NCI-H1930 (cell line): ENCODE measurements around the gene SUSD6.
"Not testable (repeated sequence)": the region's sequence is repeated elsewhere in the genome, so short reads cannot be mapped to it uniquely, and the experiment has no call there.

Source experiments
- DNase-seq, 2 experiments: peaks; one replicate each; lab custom pipeline; 2025; lab: John Stamatoyannopoulos, UW

SUSD6 gene

DNA sequence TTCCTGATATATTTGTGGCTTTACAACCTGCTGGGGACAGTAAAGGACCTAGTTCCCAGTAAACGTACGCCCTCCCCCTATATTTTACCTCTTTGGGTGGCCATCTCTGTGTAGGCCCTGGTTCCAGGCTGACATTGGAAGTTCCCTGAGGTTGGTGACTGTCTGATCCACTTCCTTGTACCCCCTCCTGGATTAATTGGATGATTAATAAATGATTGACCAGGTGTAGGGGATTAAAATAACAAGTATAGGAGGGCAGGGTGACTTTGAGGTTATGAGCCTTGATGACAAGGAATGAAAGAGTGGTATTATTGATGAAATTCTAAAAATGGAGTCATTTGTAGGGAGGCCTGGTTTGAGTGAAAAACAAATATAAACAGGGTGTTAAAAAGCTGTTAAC is 9.6 kb downstream of the SUSD6 start:
- no peak for DNase-seq

DNA sequence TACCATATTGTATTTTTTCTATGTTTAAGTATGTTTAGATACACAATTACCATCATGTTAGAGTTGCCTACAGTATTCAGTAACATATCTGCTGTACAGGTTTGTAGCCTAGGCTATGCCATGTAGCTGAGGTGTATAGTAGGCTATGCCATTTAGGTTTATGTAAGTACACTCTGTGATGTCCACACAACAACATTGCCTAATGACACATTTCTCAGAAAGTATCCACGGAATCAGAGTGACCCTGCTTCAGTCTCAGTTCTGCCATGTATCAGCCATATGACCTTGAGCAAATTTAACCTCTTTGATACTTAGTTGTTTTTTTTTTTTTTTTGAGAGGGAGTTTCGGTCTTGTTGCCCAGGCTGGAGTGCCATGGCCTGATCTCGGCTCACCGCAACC is 12.7 kb downstream of the SUSD6 start:
- no peak for DNase-seq

DNA sequence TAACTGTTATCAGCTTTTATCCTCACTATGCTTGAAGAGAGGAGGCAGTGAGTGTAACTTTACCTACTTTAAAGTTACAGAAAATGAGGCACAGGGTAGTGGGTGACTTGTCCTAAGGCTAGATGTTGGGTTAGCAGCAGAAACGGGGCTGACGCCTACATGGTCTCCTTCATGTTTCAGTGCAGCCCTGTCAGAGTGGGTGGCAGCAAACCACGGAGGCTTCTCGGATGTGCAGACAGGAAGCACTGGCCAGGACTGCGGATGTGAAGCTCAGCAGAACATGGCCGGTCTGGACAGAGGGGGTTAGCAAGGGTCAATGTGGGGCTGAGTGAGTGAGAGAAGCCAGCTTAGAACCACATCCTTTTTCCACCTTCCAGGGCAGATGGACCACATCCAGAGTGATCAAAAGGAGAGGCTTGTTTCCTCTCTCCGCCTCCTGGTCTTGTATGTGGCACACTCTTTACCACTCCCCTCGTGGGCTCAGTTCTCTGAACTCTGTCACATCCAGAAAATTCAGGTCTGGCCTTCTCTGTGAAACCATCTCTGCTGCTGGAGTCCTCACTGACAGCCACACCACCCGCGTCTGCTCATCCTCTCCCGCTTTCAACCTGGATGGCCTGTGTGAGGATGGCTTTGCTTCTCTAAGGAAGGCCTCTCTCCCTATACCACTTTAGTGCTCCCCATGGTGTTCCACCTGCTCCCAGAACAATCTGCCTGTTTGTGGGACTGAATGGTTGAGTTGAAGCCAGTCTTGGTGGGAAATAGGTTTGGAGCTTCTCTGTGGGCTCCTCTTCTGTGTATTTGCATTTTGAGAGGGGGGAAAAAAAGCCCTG is 14.1 kb downstream of the SUSD6 start:
- no peak for DNase-seq

DNA sequence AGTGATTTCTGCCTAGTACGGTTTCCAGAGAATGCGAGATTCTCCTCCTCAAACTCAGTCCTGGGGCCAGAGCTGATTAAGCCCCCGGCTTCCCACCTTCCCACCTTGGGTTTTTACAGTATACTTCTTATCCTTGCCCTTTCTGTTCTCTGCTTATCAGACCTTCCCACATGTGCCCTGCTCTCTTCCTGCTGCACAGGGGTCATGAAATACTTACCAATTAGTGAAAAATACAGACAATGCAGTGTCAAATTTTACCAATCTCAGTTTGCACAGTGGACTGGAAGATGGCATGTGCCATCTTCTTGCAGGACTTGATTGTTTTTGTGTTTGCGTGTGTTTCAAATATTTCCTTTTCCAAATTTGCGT is 14.7 kb downstream of the SUSD6 start:
- no peak for DNase-seq

DNA sequence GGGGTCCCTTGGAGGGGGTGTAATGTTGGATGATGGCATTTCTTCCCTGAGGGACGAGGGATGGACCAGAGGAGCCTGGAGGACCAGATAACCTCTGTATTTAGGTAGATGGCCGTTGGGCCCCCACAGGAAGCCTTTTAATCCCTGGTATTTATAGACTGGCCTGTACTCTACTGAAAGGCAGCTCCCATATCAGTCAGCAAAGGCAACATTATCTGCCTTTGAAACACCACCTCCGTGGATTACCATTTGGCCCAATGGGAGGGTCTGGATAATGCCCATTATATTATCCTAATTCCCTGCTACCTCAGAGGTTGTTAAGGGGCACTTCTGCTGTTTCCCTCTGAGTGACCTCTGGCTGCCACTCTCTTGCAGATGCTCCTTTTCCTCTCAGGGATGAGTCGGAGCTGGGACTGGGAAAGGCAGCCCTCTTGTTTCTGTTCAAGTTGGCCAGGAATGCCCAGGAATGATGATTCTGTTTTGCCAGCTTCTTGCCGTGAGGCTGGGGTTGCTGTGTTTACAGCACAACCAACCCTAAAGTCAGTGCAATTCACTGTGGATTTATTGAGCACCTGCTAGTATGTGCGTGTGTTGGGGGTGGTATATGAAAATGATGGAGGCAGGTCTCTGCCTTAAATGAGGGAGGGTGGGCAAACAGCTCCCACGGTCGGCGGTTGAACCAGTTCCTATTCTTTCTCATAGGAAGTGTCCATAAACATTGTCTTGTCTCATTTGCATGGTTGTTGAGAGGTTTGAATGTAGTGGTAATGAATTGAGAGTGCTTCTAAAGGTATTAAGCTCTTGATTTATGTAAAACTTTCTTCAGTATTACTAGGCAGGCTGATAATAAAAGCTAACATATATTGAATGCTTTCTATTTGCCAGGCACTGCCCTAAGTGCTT is 18.1 kb downstream of the SUSD6 start:
- DNase-seq = no peak

DNA sequence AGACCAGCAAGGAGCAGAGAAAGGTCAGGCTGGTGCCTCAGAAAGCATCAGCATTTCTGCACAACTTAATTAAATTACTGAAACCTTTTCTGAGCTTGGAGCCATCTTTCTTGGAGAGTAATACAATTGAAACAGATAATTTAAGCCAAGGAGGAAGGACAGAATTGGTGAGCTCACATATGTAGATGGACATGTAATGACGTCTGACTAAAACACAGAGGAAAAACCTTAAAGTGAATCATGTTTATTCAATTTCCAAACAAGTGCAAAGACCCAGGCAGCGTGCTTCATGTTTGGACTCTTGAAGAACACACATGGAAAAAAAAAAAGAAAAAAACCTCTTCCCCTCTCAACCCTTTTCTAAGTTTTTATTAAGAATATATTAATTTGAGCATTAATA is 19.0 kb downstream of the SUSD6 start:
- DNase-seq = no peak

DNA sequence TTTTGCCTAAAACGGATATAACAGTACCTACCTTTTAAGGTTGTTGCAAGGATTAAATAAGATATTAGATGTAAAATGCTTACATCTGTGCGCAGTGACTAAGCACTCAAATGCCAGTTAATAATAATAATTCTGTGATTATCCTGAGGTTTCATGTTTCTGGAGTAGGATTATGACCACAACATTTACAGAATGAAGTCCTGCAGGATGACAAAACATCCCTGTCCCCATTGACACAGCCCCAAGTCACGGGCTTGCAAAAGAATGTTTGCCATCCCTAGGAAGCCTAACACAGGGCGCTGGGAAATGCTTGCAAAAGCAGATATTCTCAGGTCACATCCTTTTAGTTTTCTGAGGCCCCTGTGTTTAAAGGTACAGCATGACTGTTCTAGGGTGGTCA is 20.1 kb downstream of the SUSD6 start:
- no peak for DNase-seq

DNA sequence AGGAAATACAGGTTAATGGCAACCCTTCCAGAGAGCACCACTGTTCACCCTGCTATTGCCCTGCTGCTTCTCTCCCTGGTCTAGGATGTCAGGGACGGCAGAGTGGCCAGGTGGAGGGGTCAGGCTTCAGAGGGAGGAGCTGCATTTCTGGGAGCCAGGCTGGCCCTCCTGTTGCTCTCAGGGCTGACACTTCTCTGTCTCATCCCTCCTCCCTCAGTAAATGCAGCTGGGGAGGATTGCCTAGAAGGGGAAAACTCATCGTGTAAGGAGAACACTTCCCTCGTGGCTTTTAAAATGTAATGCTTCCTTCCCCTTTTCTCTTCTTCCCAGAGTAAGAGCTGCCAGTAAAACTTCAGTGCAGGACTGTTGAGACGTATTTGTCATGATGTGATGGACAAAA is 20.8 kb downstream of the SUSD6 start:
- no peak for DNase-seq

DNA sequence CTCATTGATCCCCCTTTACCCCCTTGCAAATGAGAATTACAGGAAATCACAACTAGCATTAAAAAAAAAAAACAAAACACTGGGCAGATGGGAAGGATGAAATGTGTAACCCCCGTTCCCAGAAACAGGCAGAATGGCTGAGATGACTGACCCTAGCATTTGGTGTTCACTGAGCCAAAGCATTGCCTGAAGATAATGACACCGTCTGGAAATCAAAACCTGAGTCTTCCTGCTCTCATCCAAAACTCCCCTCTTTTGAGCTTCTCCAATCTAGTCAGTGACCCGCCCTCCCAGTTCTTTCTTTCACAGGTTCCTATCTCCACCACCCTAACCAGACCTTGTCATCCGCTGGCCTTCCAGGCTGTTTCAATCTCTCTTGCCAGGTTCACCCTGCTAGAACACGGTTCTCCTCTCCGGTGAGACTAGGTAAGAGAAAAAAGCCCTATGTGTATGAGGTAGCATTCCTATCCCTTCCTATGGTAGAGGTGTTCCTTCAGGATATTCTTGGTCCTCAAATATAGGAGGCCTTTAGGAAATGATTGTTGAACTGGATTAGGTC is 21.3 kb downstream of the SUSD6 start:
- no peak for DNase-seq

DNA sequence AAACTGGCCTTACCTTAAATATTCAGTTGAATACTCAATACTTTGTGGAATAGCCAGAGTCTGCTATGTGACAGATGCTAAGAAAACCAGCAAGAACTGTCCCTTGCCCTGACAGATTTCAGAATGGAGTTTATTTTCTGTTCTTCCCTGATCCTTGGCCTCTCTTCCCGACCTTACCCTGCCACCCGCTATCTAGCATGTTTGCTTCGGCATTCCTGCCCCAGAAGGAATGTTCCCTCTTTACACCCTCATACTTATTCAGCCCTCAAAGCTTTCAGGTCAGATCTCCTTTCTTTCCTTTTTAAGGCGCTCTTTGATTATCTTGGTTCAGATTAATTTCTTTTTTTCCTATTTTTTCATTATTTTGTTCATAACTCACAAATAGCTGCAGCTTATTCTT is 21.8 kb downstream of the SUSD6 start:
- DNase-seq = no peak

DNA sequence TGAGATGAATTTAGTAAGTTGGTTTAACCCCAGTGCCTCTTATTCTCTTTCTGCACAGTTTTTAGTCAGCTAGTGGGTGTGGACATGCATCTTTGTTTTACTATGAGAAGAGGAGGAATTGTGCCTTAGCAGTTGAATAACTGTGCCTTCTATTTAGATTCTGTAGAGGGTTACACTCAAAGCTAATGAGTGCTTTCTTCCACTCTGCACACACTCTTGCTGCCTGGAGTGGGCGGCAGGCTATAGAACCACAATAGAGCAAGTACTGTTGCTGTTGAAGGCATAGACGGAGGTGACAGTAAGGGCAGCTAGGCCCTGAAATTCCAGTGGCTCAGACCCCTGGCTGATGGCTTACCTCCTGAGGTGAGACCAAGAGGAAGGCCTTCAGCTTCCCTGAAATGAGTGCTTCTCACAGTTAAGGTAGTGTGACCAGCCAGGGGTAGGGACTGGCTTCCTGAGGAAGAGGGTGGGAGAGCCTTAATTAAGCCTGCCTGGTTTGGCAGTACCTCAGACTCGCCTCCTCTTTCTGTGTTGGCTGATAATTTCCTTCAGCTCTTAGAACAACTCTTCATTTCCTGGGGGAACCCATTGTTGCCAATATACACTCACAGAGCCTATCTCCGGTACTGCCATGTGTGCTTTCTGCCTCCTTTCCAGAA is 24.7 kb downstream of the SUSD6 start:
- no peak for DNase-seq

DNA sequence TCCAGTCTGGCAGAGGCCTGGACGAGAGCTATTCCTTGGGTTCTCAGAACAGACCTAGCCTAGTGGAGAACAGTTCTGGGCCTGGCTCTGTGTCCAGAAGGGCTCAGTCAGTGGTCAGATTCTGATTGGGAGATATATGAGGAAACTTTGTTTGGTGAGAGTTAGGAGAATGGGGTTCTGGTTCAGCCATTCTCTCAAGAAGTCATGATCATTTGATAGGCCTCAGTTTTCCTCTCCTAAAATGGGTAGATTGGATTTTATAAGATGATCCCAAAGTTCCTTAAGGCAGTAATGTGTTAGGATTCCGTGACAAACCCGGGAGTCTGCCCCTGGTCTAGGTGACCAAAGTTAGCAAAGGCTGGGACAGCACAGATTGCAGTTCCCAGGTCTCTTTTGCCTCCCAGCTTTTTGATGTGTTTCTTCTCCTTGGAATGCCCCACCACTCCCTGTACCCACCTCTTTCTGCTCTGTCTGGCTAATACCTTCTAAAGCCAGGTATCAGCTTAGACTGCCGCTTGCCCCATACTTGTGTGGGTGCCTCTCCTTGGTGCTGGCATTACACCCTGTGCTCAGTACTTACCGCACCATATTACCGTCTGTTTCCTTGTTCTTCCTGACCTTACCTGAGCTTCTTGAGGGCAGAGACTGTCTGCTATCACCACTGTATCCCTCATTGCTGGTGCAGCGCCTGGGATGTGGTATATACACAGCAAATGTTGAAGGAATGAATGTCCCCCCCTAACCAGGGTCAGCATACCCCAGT is 25.5 kb downstream of the SUSD6 start:
- DNase-seq = no peak

DNA sequence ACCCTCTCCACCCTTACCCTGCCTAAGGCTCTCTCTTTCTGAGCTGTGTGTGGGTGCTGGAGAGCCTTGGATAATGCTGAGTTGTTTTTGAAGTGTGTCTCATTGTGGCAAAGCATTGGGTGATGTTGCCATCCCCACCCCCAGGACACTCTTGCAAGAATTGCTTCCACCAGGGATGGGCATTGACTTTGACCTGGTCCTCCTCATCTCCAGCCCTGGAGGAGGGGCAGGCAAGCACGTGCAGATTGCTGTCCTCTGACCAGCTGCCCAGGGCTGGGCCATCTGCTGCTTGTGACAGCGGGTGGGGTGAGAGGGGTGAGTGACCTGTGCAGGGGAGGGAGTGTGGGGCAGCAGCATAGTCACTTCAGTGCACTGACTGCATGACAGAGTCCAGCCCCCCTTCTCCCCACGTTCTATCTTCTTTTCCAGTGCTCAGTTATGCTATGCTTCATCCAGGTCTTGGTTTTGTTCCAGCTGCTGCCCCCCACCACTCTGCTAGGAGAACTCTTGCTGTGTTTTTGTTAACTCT is 26.2 kb downstream of the SUSD6 start:
- DNase-seq = no peak

DNA sequence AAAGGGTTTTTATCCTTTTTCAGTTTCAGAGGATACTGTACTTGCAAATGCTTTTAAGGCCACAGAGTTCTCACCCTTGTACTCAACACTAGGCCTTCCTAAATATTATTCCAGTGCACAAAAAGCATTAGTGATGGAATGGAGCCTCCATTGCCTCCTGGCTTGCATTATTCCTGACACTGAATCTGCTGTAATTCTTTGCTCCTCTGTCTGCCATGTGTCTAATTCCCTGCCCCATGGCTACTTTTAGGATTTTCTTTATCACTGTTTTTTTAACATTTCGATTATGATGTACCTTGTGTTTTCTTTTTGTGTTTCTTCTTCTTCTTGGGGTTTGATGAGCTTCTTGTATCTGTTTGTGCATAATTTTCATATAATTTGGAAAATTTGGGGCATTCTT is 29.5 kb downstream of the SUSD6 start:
- DNase-seq = no peak

DNA sequence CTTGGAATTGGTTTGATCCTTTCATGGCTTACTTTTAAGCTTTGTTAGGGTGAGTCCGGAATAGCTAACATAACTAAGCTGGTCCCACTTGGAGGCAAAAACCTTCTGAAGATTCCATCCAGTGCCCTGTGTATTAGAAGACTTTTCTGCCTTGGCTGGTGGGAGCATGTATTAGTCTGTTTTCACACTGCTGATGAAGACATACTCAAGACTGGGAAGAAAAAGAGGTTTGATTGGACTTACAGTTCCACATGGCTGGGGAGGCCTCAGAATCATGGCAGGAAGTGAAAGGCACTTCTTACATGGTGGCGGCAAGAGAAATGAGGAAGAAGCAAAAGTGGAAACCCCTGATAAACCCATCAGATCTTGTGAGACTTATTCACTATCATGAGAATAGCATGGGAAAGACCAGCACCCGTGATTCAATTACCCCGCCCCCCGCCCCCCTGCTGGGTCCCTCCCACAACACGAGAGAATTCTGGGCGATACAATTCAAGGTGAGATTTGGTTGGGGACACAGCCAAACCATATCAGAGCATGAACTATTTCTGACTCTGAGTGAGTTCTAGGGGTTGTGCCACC is 30.9 kb downstream of the SUSD6 start:
- DNase-seq = not testable (repeated sequence)

DNA sequence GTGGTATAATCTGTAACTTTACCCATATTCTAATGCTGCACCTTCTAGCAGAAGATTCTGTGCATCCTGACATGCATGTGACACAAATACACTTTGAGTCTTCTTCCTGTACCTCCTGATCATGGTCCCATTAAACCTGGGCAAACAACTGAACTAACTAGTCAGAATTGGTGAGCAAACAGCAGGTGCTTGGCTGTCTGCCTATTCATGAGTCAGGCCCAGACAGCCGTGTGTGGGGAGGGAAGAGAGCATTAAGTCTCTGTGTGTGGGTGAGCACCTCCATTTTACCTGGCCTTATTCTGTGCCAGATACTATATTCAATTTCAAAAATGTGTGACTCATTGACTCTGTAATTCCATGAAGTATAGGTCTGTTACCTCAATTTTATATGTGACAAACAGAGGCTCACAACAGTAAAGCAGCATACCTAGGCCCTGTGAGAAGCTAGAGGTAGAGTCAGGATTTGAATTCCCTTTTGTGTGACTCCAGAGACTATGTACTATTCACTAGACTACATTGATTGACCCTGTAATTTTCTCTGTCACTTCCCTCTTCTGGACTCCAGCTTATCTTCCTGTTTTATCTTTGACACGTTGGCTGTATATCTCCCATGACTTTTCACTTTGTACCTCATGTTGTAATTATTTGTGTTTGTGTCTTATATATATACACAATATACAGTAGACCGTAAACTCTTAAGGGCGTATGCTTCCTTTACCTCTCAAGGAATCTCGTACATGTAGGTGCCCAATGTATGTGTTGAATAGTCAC is 32.2 kb downstream of the SUSD6 start:
- peak; percentile 82 to 88 for DNase-seq

DNA sequence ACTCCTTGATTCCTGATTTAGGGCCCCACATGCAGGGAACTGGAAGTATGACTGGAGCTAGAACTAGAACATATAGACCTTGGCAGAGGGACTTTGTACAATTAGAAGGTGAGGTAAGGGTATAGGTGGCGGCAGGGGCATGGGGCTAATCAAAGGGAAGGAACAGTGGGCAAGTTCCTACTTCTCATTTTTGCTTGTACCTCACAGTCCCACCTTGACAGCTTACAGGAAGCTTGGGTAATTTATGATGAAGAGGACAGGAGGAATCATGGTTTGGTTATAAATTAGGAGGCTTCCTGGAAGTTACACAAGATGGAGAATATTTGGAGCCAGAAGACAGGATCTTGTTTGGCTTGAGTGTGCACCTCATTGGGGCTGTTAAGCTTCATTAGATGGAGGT is 33.4 kb downstream of the SUSD6 start:
- DNase-seq = no peak

DNA sequence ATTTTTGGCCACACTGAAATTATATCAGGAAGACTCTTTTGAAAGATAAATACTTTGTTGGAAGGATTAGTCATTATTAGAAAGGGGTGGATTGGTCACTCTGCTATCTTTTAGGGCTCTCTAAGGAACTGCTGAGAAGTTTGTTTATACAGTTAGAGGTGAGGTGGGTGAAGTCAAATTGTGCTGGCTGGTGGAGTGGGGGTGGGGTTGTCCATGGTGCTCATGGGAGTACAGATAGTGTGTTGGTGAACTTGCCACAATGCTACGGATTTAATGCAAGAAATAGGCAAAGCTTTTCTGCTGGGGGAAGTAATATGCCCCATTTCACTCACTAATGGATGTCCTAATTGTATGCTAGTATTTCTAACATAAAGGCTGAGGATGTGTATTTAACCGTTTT is 35.8 kb downstream of the SUSD6 start:
- no peak for DNase-seq

DNA sequence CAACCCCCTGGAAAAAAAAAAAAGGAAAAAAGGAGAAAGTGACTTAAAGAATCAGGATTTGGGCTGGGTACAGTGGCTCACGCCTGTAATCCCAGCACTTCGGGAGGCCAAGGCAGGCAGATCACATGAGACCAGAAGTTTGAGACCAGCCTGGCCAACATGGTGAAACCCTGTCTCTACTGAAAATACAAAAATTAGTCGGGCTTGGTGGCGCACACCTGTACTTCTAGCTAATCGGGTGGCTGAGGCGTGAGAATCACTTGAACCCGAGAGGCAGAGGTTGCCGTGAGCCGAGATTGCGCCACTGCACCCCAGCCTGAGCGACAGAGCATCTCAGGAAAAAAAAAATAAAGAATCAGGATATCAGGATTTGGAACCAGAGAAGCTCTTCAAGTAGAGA is 36.2 kb downstream of the SUSD6 start:
- not testable (repeated sequence) for DNase-seq
